ENCODE data around the gene EDDM3A. TPM values are rescaled to one million over a fixed set of nuclear protein-coding genes. Genes with fewer than 3 reads are reported as not detected.
A peak's percentile ranks its signal among the peaks of the same experiment; 100 is the strongest.

The EDDM3A gene
- not detected for total RNA-seq
- polyA plus RNA-seq (2013, experiment 1 of 2), result not detected
- polyA plus RNA-seq (2013, experiment 2 of 2), result not detected
- long read RNA-seq, experiment 1, result 0 reads
- long read RNA-seq, experiment 2, result 0 reads
- long read RNA-seq, experiment 3, result 0 reads
- long read RNA-seq, experiment 4, result 0 reads

- WGBS, 2 experiments (ENCODE audit: insufficient coverage in 1 of 2, insufficient read length in 1 of 2), result 91 to 92% methylated on average over 2 to 6 of the region's 6 CpGs
- no peaks in the 10 kb centered on the region for H3K4me1 Mint-ChIP-seq
- Histone ChIP-seq H3K9me3 (ENCODE audit: control insufficient read depth, low read length) (peaks cover 14% of the 10 kb centered on the region), H3K36me3 (ENCODE audit: control insufficient read depth, insufficient read depth, low read length) (no peaks in the 10 kb centered on the region), H3K9ac (ENCODE audit: extremely low read depth, low read length, poor library complexity, severe bottlenecking) (no peak within 1 kb of the TSS), H3K4me1 (ENCODE audit: control insufficient read depth, insufficient read depth, low read length) (no peaks in the 10 kb centered on the region), H3K27me3 (ENCODE audit: control insufficient read depth, insufficient read depth, low read length, poor library complexity, severe bottlenecking) (no peaks in the 10 kb centered on the region), H3K4me3 (ENCODE audit: low read length) (no peak within 1 kb of the TSS), H3K27ac (ENCODE audit: low read depth, low read length) (no peak within 1 kb of the TSS)
- no peak for TF ChIP-seq CTCF (conservative IDR thresholded peaks at IDR 0.05)
- H3K27me3 Mint-ChIP-seq (ENCODE audit: insufficient read depth), result no peaks in the 10 kb centered on the region
- H3K4me3 Mint-ChIP-seq, result no peak within 1 kb of the TSS
- H3K27ac Mint-ChIP-seq, result no peak within 1 kb of the TSS
- no peaks in the 10 kb centered on the region for H3K36me3 Mint-ChIP-seq (ENCODE audit: low read depth)
- no peaks in the 10 kb centered on the region for H3K9me3 Mint-ChIP-seq
- no peak for DNase-seq
Measured at GRCh38 chr14:20745571-20746358, at the start of gene EDDM3A. TSS of gene EDDM3A (plus strand) at chr14:20745887. CDS start at chr14:20747581, 1,694 bp downstream.

- H3K36me3 Mint-ChIP-seq (ENCODE audit: low read depth), result no peaks in the 10 kb centered on the region
- Histone ChIP-seq H3K36me3 (ENCODE audit: control insufficient read depth, insufficient read depth, low read length) (peaks cover 13% of the 10 kb centered on the region), H3K27ac (ENCODE audit: low read depth, low read length) (no peak overlapping the region), H3K4me3 (ENCODE audit: low read length) (no peak overlapping the region), H3K4me1 (ENCODE audit: control insufficient read depth, insufficient read depth, low read length) (no peaks in the 10 kb centered on the region), H3K9ac (ENCODE audit: extremely low read depth, low read length, poor library complexity, severe bottlenecking) (no peak overlapping the region), H3K9me3 (ENCODE audit: control insufficient read depth, low read length) (peaks cover 26% of the 10 kb centered on the region), H3K27me3 (ENCODE audit: control insufficient read depth, insufficient read depth, low read length, poor library complexity, severe bottlenecking) (no peaks in the 10 kb centered on the region)
- H3K27ac Mint-ChIP-seq, result no peak overlapping the region
- DNase-seq, result no peak
- H3K4me3 Mint-ChIP-seq, result no peak overlapping the region
- no peaks in the 10 kb centered on the region for H3K27me3 Mint-ChIP-seq (ENCODE audit: insufficient read depth)
- no peaks in the 10 kb centered on the region for H3K9me3 Mint-ChIP-seq
- no peaks in the 10 kb centered on the region for H3K4me1 Mint-ChIP-seq
- TF ChIP-seq CTCF (conservative IDR thresholded peaks at IDR 0.05), result no peak
- 91 to 100% methylated on average over 4 to 5 of the region's 5 CpGs for WGBS, 2 experiments (ENCODE audit: insufficient coverage in 1 of 2, insufficient read length in 1 of 2)
Measured at GRCh38 chr14:20696764-20697163, 48.9 kb upstream of the EDDM3A start.

GRCh38 chr14:20697273-20698017, 48.2 kb upstream of the EDDM3A start:
- TF ChIP-seq CTCF (conservative IDR thresholded peaks at IDR 0.05), result peak; percentile 92
- Histone ChIP-seq H3K36me3 (ENCODE audit: control insufficient read depth, insufficient read depth, low read length) (peaks cover 13% of the 10 kb centered on the region), H3K27ac (ENCODE audit: low read depth, low read length) (no peak overlapping the region), H3K4me1 (ENCODE audit: control insufficient read depth, insufficient read depth, low read length) (no peaks in the 10 kb centered on the region), H3K9me3 (ENCODE audit: control insufficient read depth, low read length) (peaks cover 27% of the 10 kb centered on the region), H3K4me3 (ENCODE audit: low read length) (no peak overlapping the region), H3K9ac (ENCODE audit: extremely low read depth, low read length, poor library complexity, severe bottlenecking) (no peak overlapping the region), H3K27me3 (ENCODE audit: control insufficient read depth, insufficient read depth, low read length, poor library complexity, severe bottlenecking) (no peaks in the 10 kb centered on the region)
- Mint-ChIP-seq H3K27me3 (ENCODE audit: insufficient read depth) (no peaks in the 10 kb centered on the region), H3K27ac (no peak overlapping the region), H3K4me1 (no peaks in the 10 kb centered on the region), H3K36me3 (ENCODE audit: low read depth) (no peaks in the 10 kb centered on the region), H3K9me3 (no peaks in the 10 kb centered on the region), H3K4me3 (no peak overlapping the region)
- WGBS, 2 experiments (ENCODE audit: insufficient coverage in 1 of 2, insufficient read length in 1 of 2), result 43 to 45% methylated on average over 6 of the region's 6 CpGs
- DNase-seq, result peak; percentile 92
